HG03571 (cell line): ENCODE measurements around the gene ICA1.
A peak's percentile ranks its signal among the peaks of the same experiment; 100 is the strongest.

Experiments
- ATAC-seq: cut with Tn5 transposase; IDR thresholded peaks from one replicate; pipeline ENCODE4 v1.9.1; 2021; ENCODE audit not compliant: unreplicated experiment

The ICA1 gene

GRCh38 chr7:8204339-8205030, 57.5 kb downstream of the ICA1 start:
- no peak for ATAC-seq

- no peak for ATAC-seq
These were observed 60.0 kb downstream of the ICA1 start for GRCh38 chr7:8201846-8202441.

GRCh38 chr7:8200717-8201116, 61.2 kb downstream of the ICA1 start:
- no peak for ATAC-seq

DNA sequence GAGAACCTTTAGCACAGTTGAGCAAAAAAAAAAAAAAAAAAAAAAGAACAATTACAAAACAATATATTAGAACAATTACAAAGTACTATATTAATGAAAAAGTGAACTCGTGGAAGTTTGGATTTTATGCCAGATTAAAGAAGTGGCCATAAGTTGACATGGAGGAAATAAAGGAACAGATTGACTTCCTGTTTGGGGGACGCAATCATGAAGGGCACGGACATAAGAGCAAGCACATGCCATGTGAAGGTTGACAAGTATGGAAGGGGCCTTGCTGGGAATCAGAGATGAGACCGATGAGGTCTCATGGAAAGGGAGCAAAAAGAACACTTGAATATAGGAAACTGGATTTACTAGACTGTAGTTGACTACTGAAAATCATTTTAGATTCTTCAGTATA, 61.7 kb downstream of the ICA1 start:
- no peak for ATAC-seq

- ATAC-seq: no peak
These were observed 63.8 kb downstream of the ICA1 start for GRCh38 chr7:8197994-8198698.

GRCh38 chr7:8192897-8193296, 69.1 kb downstream of the ICA1 start:
- ATAC-seq: no peak

- peak; percentile 58 for ATAC-seq
These were observed 71.7 kb downstream of the ICA1 start for GRCh38 chr7:8190119-8190895.

DNA sequence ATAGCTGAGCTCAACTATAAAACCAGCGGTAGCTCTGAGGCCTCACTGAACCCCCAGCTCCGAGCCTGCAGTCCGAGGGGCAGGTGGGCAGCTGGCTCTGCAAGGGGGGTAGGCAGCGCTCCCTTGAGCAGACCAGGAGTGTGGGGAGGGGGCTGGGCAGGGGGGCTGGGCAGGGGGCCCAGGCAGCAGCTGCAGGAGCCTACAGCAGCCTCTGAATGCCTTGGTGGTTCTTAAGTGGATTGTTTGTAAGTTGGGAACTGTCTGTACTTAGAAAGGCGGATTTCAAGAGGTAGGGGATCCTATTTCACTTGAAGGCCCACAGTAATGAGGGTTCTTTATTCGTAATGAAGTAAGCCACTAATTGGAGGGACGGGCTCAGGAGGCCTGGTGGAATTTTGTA, 72.3 kb downstream of the ICA1 start:
- ATAC-seq: no peak

DNA sequence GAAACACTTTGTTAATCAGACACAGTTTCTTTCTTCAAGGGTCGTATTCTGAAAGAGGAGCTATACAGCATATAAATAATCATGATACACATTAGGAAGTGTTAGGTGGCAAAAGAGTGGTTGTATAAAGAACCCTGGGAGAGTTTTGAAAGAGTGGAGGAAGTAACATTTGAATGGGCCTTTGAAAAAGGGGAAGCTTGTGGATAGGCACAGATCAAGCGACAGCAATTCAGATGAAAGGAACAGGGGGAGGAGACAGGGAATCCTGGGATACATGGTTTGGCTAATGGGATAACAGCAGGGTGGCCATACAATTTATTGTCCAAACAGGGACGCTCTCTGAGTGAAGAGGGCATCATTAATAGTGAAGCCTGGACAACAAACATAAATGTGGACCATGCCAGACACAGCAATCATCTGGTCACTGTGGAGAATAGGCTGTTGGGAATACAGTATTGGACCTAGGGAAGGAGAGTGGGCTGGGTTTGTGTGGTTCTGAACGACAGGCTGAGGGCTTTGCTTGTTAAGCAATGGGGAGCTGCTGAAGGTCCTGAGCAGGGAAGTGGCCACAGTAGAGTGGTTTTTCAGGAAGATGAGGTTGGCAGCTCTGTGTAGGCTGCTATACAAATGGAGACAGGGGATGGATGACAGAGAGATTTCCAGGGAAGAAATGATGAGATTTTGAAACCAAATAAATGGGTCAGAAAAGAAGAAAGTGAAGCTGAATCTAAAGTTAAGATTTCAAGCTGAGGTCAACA, 75.9 kb downstream of the ICA1 start:
- no peak for ATAC-seq

DNA sequence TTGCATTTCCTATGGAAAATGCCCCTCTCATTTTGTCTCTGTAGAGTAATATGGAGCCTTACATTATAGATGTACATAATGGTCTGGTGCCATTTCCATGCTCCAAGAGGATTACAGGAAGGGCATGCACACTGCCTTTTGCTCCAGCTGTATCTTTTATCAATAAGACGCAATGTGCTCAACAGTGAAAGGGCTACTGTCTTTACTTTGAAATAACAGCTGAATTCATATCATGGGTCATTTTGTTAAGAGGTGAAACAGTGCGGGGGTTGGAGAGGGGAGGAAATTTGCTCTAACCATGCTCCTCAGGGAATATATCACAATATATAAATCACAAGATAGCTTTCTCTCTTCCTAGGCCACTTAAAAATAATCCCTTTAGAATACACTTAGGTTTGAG, 77.7 kb downstream of the ICA1 start:
- no peak for ATAC-seq

GRCh38 chr7:8179486-8179885, 82.5 kb downstream of the ICA1 start:
- ATAC-seq: no peak

GRCh38 chr7:8178353-8178752, 83.6 kb downstream of the ICA1 start:
- ATAC-seq: no peak

DNA sequence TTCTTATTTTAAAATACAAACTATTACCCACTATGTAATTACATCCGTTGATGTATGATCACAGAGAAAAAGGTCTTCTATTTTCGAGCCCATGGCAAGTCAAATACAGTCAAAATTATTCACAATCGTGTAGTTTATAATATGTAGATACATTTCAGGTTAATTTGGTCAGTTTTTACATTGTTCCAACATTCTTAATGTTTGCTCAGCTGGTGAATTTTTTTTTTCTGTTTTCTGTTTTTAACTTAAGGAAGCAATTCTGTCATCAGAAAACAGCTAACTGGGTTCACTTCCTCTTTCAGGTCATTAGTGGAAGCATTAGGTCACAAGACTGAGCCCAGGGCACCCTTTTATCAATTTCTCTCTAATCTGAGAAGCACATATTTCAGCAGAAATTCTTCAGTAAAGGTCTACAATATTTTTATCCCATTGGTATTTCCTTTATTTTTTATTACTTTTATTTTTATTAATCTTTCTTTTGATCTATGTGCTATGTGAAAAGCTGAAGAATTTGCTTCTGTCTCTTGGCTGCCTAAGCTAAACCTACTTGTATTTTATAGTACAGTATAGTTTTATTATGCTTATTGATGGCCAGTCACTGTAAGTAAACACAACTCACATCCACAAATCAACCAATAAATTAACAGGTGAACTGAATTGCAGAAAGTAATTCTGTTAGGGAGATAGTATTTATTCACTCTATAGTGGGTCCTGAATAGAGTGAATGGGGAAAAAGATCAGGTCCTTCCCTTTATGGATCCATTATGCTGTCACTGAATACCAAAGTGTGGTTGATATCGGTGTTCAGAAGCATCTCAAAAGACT, 84.6 kb downstream of the ICA1 start:
- peak; percentile 34 for ATAC-seq

- peak; percentile 75 for ATAC-seq
These were observed 85.4 kb downstream of the ICA1 start for GRCh38 chr7:8176370-8177081.

DNA sequence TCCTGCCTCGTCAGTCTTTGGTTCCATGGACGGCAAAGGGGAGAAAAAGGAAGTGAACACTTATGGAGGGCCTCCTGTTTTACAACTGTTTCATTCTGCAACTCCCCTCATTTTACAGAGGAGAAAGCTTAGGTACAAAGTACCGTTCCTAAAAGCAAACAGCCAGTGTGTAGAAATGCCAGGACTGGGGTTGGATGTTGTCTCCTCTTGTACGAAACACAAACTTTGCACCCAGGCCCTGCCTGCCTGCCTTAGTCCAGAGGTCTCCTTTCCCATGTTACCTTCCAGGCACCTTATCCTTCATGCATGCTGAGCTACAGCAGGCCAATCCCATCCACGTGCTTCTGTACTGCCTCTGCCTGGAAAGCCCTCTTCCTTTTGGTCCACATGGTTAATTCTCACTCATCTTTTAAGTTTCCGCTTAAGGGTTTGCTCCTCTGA, 86.0 kb downstream of the ICA1 start:
- no peak for ATAC-seq

DNA sequence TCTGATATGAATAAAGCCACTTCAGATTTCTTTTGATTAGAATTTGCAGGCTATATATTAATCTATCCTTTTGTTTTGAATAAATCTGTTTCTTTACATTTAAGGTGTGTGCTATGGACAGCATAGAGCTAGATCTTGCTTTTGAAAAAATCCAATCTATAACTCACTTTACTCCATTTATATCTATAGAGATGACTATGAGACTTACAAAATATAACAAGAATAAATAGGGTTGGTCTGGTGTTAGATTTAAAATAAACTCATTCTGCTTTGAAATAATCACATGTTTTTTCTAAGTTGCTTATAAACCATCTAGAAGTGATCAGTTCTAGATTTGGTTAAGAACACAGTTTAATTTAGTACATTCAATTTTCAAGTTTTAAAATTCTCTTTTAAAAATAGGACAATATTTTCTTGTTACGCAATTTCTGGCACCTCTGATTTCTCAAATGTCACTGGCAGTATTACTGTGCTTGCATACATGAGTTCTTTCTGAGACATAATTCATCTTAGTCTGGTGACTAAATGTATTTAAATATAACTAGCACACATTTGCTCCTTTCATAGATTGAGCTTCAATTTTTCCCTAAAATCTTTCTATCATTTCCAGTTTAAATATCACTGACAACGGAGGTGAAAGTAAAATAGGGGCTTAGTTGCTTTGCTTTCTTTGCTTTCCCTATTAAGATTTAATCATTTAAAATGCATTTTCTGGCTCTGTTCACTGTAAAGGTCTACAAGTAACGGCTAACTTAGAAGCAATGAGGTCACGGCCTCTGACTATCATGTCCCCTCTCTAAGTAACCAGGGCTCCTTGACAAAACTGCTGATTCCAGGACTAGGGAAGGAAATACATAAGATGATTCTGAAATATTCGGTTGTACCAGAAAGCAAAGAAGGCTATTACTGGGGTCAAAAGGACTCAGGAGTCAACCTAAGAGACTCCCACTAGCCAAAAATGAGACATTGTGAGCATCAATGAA, 89.3 kb downstream of the ICA1 start:
- no peak for ATAC-seq

DNA sequence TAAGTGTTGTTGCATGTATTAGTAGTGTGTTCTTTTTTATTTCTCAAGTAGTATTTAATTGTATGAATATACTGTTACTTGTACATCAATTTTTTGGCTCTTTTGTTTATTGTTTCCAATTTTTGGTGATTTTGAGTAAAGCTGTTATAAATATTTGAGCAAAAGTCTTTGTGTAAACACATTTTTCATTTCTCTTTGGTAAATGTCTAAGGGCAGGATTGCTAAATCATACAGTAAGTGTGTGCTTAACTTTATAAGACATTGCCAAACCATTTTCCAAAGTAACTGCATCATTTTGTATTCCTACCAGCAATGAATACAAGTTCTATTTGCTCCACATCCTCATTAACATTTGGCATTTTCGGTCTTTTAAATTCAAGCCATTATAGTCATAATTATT, 92.8 kb downstream of the ICA1 start:
- no peak for ATAC-seq

DNA sequence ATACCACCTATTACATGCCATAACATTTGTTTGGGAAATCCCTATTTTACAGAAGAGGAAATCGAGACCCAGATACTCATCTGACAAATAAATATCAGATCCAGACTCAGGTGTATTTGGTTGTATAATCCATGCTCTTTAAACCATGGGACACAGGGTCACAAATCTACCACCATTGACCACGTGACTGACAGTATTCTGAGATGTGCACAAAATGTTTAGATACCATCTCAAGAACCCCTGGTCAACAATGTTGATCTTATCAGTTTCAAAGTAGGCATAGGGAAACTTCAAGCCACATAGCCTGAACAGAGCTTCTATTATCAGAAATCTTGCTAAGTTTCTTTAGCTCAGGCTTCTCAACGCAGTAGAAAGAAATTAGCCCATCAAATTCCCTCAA, 93.6 kb downstream of the ICA1 start:
- no peak for ATAC-seq
